Stimulated activated CD4-positive, alpha-beta T cell treated with anti-CD3 and anti-CD28 coated beads, TNF-alpha, amount 100 ng/mL, for 48 hours (primary cell): ENCODE measurements around the gene NOX3.

Experiments used
- DNase-seq, 3 donors: peaks; one replicate each; pipeline ENCODE4 v3.0.0-alpha.2; 2020; ENCODE audit warnings: low read depth in 3 of 3

NOX3 gene

GRCh38 chr6:155434096-155434495 is 21.5 kb downstream of the NOX3 start:
- no peak for DNase-seq

- DNase-seq: no peak
These were observed 23.3 kb downstream of the NOX3 start for GRCh38 chr6:155432293-155432692.

GRCh38 chr6:155429321-155429893 is 26.2 kb downstream of the NOX3 start:
- no peak for DNase-seq

GRCh38 chr6:155426408-155426945 is 29.2 kb downstream of the NOX3 start:
- DNase-seq: no peak

GRCh38 chr6:155424181-155424580 is 31.5 kb downstream of the NOX3 start:
- no peak for DNase-seq

- DNase-seq: no peak
These were observed 33.0 kb downstream of the NOX3 start for GRCh38 chr6:155422635-155423034.

- DNase-seq: no peak
These were observed 35.1 kb downstream of the NOX3 start for GRCh38 chr6:155420492-155420891.

- DNase-seq: no peak
These were observed 36.5 kb downstream of the NOX3 start for GRCh38 chr6:155419161-155419560.

- peak; percentile 23 to 69 (median 62) for DNase-seq
These were observed 37.5 kb downstream of the NOX3 start for GRCh38 chr6:155418017-155418761.

- DNase-seq: no peak
These were observed 38.2 kb downstream of the NOX3 start for GRCh38 chr6:155417454-155417853.

- no peak for DNase-seq
These were observed 39.7 kb downstream of the NOX3 start for GRCh38 chr6:155415953-155416352.

- DNase-seq: no peak
These were observed 41.6 kb downstream of the NOX3 start for GRCh38 chr6:155414049-155414448.

GRCh38 chr6:155412335-155412734 is 43.3 kb downstream of the NOX3 start:
- no peak for DNase-seq

GRCh38 chr6:155411154-155412052 is 44.2 kb downstream of the NOX3 start:
- DNase-seq: no peak

GRCh38 chr6:155409391-155409790 is 46.2 kb downstream of the NOX3 start:
- DNase-seq: no peak

- DNase-seq: no peak
These were observed 46.7 kb downstream of the NOX3 start for GRCh38 chr6:155408981-155409380.

GRCh38 chr6:155408231-155408630 is 47.4 kb downstream of the NOX3 start:
- DNase-seq: no peak

- DNase-seq: no peak
These were observed 48.8 kb downstream of the NOX3 start for GRCh38 chr6:155406801-155407200.

GRCh38 chr6:155404937-155405336 is 50.7 kb downstream of the NOX3 start:
- DNase-seq: no peak

GRCh38 chr6:155402656-155403304 is 52.9 kb downstream of the NOX3 start:
- no peak for DNase-seq

- DNase-seq: no peak
These were observed 55.0 kb downstream of the NOX3 start for GRCh38 chr6:155400654-155400965.
